GM21390 (cell line): Measurements from ENCODE around the gene SCYL2.
A peak's percentile ranks its signal among the peaks of the same experiment; 100 is the strongest.
"Not testable (repeated sequence)": the region's sequence is repeated elsewhere in the genome, so short reads cannot be mapped to it uniquely, and the experiment has no call there.

Source experiments
- ATAC-seq: cut with Tn5 transposase; IDR thresholded peaks from one replicate; pipeline ENCODE4 v1.9.1; 2021; ENCODE audit not compliant: unreplicated experiment

Gene SCYL2

DNA sequence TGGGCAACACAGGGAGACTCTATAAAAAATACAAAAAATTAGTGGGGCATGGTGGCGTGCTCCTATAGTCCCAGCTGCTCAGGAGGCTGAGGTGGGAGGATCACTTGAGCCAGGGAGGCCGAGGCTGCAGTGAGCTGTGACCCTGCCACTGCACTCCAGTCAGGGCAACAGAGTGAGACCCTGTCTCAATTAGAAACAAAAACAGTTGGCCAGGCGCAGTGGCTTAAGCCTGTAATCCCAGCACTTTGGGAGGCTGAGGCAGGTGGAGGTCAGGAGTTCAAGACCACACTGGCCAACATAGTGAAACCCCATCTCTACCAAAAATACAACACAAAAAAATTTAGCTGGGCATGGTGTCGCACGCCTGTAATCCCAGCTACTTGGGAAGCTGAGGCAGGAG is 1.9 kb upstream of the SCYL2 start:
- not testable (repeated sequence) for ATAC-seq

DNA sequence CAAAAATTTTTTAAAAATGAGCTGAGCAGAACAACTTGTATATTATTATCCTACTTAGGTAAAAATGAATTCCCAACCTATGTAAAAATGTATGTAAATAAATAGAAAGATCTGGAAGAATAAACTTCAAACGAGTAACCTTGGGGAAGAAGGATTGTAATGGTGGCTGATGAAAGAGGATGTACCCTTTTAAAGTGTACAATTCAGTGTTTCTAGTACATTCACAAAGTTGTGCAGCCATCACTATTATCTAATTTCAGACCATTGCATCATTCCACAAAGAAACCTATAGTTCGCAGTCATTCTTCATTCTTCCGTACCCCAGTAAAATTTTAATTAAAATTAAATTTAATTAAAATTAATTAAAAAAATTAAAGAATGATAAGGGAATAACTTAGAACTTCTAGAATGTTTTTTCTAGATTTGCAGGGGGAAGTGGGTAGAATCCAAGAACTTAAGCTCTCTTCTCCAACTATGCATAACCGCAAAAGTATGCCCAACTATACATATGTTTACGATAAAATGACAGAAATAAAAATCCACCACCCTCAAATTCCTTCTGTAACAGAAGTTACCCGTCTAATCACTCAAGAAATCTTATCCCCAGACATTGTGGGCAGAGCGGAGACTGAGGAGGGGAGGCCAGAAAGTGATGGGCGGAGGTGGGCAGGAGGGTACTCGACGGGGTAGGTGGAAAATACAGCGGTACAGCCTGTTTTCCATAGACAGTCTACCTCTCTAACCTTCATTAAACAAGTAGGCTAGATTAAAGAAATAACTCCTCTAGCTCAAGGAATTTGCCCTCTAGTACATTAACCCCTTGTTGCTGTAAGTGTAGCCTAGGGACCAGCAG is 1.0 kb upstream of the SCYL2 start:
- ATAC-seq: peak; percentile 10

GRCh38 chr12:100266585-100266834 is 467 bp upstream of the SCYL2 start:
- ATAC-seq: peak; percentile 81

- peak; percentile 10 for ATAC-seq
These were observed 765 bp downstream of the SCYL2 start for GRCh38 chr12:100267603-100268281.

- ATAC-seq: no peak
These were observed 2.0 kb downstream of the SCYL2 start for GRCh38 chr12:100268835-100269564.

GRCh38 chr12:100273782-100274181 is 6.8 kb downstream of the SCYL2 start:
- ATAC-seq: no peak

DNA sequence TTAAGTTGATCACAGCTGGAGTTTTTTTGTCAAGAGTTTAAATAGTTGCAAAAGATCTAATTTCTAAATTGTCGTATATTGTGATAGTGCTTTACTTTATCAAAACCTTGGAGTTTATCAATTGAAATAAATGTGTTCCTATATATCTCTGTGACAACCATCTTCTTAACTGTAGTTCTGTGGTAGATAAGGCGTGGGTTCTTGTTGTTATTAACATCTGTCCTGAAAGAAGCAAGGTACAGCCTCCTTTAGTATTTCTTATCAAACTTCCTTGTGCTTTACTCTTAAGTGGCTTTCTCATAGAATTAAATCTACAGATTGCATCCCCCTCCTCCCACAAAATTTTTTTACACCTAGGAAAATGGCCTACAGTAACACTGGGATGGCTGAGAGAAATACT is 7.3 kb downstream of the SCYL2 start:
- ATAC-seq: no peak

DNA sequence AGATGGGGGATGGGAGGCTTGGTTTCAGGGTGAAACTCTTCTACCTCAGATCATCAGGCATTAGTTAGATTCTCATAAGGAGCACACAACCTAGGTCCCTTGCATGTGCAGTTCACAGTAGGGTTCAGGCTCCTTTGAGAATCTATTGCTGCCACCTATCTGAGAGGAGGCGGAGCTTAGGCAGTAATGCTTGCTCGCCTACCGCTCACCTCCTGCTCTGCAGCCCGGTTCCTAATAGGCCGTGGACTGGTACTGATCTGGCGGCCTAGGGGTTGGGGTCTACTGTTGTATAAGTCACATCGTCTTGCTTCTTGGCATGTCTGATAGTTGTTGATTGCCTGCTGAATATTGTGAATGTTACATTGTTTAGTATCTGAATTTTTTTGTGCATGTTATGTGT is 12.2 kb downstream of the SCYL2 start:
- no peak for ATAC-seq

DNA sequence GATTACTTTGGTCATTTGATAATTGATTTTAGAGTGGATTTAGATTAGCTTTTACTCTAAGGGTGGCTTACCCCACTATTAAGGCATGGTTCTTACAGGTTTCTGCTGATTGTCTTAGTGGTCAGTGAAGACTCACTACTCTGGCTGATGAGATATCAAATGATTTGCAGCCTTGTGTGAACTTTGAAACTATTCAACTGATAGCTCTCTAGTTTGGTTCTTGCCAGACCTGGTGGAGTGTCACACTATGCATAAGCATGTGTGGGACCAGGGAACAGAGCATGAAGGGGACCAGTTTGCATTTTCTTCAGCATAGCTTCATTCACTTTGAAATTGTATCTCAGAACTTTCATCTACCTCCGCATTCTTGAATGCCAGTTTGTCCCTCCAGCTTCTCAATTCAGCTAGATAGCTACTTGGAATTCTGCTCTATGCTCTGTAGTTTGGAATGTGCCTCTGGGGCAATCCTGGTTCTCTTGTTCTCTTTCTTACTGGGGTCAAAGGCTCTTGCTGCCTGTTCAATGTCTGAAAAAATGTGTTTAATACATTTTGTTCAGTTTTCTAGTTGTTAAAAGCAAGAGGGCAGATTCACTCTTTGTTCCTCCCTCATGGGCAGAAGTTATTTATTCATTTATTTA is 12.7 kb downstream of the SCYL2 start:
- ATAC-seq: no peak

DNA sequence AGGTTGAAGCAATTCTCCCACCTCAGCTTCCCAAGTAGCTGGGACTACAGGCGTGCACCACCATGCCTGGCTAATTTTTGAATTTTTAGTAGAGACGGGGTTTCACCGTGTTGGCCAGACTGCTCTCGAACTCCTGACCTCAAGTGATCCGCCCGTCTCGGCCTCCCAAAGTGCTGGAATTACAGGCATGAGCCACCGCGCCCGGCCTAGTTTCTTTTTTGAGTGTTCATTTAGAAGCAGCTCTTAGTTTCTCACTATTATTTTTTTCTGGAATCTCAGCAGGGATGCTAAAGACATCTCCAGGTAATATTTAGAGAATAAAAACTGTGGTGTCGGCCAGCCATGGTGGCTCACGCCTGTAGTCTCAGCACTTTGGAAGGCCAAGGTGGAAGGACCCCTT is 17.6 kb downstream of the SCYL2 start:
- not testable (repeated sequence) for ATAC-seq

GRCh38 chr12:100289038-100289437 is 22.1 kb downstream of the SCYL2 start:
- ATAC-seq: no peak

DNA sequence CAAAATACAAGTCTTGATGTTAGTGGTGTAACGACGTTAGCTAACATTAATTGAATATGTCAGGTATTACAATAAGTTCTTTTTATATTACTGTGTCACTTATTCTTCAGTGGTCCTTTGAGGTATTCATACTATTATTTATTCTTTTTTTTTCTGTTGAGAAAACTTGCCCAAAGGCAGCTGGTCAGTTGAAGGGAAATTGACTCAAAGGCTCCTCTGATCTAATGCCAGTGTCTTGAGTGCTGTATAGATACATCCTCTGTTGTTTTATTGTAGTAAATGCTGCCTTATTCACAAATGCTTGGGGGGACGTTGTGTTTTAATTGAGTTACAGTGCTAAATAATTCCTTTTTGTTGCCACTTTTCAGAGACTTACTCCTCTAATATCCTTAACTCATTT is 23.0 kb downstream of the SCYL2 start:
- no peak for ATAC-seq

DNA sequence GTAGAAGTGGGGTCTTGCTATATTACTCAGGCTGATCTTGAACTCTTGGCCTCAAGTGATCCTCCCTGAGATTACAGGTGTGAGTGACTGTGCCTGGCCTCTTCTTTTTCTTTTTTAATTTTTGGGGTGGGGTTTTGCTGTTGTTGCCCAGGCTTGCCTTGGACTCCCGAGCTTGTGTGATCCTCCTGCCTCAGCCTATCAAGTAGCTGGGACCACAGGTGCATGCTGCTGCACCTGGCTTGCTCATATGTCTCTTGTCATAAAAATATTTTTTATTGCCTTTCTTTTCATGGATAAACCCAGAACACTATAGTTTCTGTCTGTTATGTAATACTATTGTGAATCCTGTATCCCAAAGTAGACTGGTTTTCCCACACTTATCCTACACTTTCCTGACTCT is 26.0 kb downstream of the SCYL2 start:
- no peak for ATAC-seq

DNA sequence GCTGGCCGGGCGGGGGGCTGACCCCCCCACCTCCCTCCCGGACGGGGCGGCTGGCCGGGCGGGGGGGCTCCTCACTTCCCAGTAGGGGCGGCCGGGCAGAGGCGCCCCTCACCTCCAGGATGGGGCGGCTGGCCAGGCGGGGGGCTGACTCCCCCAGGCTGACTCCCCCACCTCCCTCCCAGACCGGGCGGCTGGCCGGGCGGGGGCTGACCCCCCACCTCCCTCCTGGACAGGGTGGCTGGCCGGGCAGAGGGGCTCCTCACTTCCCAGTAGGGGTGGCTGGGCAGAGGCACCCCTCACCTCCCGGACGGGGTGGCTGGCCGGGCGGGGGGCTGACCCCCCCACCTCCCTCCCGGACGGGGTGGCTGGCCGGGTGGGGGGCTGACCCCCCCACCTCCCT is 27.4 kb downstream of the SCYL2 start:
- not testable (repeated sequence) for ATAC-seq

GRCh38 chr12:100295764-100296555 is 29.0 kb downstream of the SCYL2 start:
- ATAC-seq: no peak

GRCh38 chr12:100302081-100302480 is 35.1 kb downstream of the SCYL2 start:
- no peak for ATAC-seq

DNA sequence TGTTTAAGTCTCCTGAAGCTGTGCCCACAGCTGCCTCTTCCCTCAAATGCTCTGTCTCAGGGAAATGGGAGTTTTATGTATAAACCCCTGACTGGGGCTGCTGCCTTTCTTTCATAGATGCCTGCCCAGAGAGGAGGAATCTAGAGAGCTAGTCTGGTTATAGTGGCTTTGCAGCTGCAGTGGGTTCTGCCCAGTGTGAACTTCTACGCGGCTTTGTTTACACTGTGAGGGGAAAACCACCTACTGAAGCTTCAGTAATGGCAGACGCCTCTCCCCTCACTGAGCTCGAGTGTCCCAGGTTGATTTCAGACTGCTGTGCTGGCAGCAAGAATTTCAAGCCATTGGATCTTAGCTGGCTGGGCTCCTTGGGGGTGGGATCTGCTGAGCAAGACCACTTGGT is 36.9 kb downstream of the SCYL2 start:
- no peak for ATAC-seq

- not testable (repeated sequence) for ATAC-seq
These were observed 37.4 kb downstream of the SCYL2 start for GRCh38 chr12:100304334-100304733.

DNA sequence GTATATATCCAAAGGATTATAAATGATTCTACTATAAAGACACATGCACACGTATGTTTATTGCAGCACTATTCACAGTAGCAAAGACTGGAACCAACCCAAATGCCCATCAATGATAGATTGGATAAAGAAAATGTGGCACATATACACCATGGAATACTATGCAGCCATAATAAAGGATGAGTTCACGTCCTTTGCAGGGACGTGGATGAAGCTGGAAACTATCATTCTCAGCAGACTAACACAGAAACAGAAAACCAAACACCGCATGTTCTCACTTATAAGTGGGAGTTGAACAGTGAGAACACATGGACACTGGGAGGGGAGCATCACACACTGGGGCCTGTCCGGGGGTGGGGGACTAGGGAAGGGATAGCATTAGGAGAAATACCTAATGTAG is 41.2 kb downstream of the SCYL2 start:
- not testable (repeated sequence) for ATAC-seq

- no peak for ATAC-seq
These were observed 44.3 kb downstream of the SCYL2 start for GRCh38 chr12:100311317-100311716.

DNA sequence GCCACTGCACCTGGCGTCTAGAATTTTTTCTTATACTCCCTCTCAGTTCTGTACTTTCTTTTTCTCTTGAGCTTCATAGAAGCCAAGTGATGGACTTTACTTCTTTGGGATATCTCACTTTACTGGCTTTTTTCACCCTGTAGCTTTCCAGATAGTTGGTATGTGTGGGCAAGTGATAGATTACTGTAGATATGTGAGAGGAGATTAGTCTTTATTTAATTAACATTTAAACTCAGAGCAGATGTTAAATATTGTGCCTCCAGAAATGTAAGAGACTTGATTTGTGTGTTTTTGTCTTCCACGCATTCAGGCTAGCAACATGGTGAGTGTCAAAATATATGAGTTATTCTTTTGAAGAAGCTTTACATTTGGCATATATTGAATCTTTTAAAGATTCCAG is 50.4 kb downstream of the SCYL2 start:
- no peak for ATAC-seq
